ENCODE measurements around the gene TPP1. TPM values are rescaled to one million over a fixed set of nuclear protein-coding genes. Genes with fewer than 3 reads are reported as not detected.

Gene TPP1
- total RNA-seq, 6 donors from 2014 or later = 71.6 to 240 (median 145) TPM

DNA sequence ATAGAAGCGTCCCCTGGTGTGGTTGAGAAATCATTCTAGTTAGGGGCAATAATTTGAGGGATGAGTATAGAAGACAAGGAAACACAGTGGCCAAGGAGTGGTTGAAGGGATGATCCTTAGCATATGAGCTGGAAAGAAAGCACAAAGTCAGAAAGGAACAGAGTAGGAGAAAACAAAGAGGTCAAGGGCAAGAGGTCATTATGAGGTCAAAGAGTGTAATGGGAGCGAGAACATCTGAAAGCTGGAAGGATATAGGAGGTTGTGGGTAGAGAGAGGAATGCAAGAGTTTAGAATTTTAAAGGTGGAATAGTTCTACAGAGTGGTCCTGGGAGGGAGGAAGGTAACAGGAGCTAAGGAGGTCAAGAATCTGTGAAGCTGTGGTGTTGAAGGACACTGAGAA lies 34.4 kb upstream of the TPP1 start:
- no peak for ATAC-seq (ENCODE audit: low FRiP score in 2 of 2)

DNA sequence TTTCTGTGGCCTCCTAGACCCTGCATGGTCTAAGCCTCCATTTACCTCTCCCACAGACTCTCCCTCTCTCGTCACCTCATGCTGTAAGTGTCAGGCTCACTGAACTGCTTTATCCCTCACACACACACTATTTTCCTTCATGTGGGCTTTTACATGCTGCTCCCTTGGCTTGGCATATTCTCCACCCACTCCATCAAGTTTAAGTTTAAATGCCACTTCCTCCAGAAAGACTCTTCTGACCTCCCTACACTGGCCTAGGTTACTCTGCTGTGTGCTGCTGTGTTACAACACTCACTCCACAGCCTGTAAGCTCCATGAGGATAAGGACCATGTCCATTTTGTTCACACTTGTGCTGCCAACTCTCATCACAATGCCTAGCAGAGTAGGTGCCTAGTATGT lies 33.9 kb upstream of the TPP1 start:
- no peak overlapping the region for H3K4me3 ChIP-seq
- WGBS, 2 donors = 76 to 94% methylated on average over 1 of the region's 1 CpG
- DNase-seq (no peak), ATAC-seq (ENCODE audit: low FRiP score in 2 of 2) (no peak)
- H3K27me3 ChIP-seq = peaks cover 0 to 4% (median 0%) of the 10 kb centered on the region in 4 donors
- H3K36me3 ChIP-seq = no peaks in the 10 kb centered on the region
- no peaks in the 10 kb centered on the region for H3K9me3 ChIP-seq
- TF ChIP-seq EP300 (IDR thresholded peaks at IDR 0.05) (no peak), POLR2A (IDR thresholded peaks at IDR 0.05) (no peak), POLR2AphosphoS5 (IDR thresholded peaks at IDR 0.05) (no peak)
- TF ChIP-seq, protein P1, sequence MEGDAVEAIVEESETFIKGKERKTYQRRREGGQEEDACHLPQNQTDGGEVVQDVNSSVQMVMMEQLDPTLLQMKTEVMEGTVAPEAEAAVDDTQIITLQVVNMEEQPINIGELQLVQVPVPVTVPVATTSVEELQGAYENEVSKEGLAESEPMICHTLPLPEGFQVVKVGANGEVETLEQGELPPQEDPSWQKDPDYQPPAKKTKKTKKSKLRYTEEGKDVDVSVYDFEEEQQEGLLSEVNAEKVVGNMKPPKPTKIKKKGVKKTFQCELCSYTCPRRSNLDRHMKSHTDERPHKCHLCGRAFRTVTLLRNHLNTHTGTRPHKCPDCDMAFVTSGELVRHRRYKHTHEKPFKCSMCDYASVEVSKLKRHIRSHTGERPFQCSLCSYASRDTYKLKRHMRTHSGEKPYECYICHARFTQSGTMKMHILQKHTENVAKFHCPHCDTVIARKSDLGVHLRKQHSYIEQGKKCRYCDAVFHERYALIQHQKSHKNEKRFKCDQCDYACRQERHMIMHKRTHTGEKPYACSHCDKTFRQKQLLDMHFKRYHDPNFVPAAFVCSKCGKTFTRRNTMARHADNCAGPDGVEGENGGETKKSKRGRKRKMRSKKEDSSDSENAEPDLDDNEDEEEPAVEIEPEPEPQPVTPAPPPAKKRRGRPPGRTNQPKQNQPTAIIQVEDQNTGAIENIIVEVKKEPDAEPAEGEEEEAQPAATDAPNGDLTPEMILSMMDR (IDR thresholded peaks at IDR 0.05) = no peak
- peak overlapping the region in 1 of 4 donors; percentile 12 for H3K27ac ChIP-seq
- peaks cover 9 to 16% (median 14%) of the 10 kb centered on the region in 4 donors for H3K4me1 ChIP-seq

More for the DNA sequence above, 34.4 kb upstream of the TPP1 start:
- TF ChIP-seq POLR2AphosphoS5 (IDR thresholded peaks at IDR 0.05) (no peak), POLR2A (IDR thresholded peaks at IDR 0.05) (no peak)
- TF ChIP-seq, protein P1 (IDR thresholded peaks at IDR 0.05) = no peak
- H3K4me3 ChIP-seq = no peak overlapping the region
- peak overlapping the region in 1 of 4 donors; percentile 32 for H3K27ac ChIP-seq
- no peaks in the 10 kb centered on the region for H3K36me3 ChIP-seq
- no peak for DNase-seq
- H3K4me1 ChIP-seq = peaks cover 9 to 11% (median 10%) of the 10 kb centered on the region in 4 donors
- WGBS, 2 donors = 88 to 91% methylated on average over 2 of the region's 2 CpGs
- no peaks in the 10 kb centered on the region for H3K9me3 ChIP-seq
- peaks cover 0 to 4% (median 0%) of the 10 kb centered on the region in 4 donors for H3K27me3 ChIP-seq

DNA sequence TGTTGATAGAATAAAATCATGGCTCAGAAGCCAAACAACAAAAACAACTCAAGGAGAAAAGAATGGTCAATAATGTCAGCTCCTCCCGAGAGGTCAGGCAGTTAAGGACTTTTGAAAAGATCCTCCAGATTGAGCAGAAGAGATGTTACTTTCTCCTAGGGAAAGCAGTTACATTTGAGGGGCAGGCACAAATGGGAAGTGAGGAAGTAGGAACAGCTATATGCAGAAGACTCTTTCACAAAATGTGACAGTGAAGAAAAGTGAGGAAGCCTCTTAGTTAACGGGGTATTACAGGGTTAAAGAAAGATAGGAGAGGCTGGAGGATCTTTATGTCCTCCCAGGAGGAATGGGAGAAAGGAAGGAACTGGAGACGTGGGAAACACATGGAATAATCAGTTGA lies 33.0 kb upstream of the TPP1 start:
- Histone ChIP-seq H3K9me3 (no peaks in the 10 kb centered on the region), H3K27me3 (peaks cover 0 to 4% (median 0%) of the 10 kb centered on the region in 4 donors), H3K36me3 (no peaks in the 10 kb centered on the region), H3K4me3 (no peak overlapping the region), H3K4me1 (peaks cover 17 to 25% (median 22%) of the 10 kb centered on the region in 4 donors), H3K27ac (peak overlapping the region in 1 of 4 donors; percentile 12)
- DNase-seq (no peak), ATAC-seq (ENCODE audit: low FRiP score in 2 of 2) (no peak)
- TF ChIP-seq POLR2A (IDR thresholded peaks at IDR 0.05) (no peak), EP300 (IDR thresholded peaks at IDR 0.05) (no peak), POLR2AphosphoS5 (IDR thresholded peaks at IDR 0.05) (no peak)
- TF ChIP-seq, protein P1 (IDR thresholded peaks at IDR 0.05) = no peak
- 51 to 54% methylated on average over 3 of the region's 3 CpGs for WGBS, 2 donors

DNA sequence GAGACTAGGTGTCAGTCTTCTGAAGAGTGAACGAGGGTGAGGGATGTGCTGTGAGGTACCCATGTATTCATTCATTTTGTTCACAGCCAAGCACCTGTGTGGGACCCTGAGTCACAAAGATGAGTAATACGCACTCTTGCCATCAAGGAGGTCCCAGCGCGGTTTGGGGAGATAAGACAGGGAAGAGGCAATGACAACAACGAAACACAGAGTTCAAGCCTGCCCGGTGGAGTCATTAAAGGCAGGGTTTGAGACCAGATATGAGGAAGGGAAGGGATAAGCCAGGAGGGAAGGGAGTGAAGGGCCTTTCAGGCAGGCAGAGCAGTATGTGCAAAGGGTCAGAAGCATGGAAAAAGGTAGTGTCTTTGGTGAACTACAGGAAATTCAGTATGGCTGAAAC lies 31.8 kb upstream of the TPP1 start:
- WGBS, 2 donors = 72 to 78% methylated on average over 6 of the region's 6 CpGs
- ATAC-seq (ENCODE audit: low FRiP score in 2 of 2) = no peak
- H3K4me3 ChIP-seq = no peak overlapping the region
- peaks cover 0 to 4% (median 0%) of the 10 kb centered on the region in 4 donors for H3K27me3 ChIP-seq
- no peaks in the 10 kb centered on the region for H3K9me3 ChIP-seq
- H3K4me1 ChIP-seq = peaks cover 29 to 35% (median 33%) of the 10 kb centered on the region in 4 donors
- no peak for DNase-seq
- TF ChIP-seq, protein P1 (IDR thresholded peaks at IDR 0.05) = no peak
- no peak for TF ChIP-seq EP300 (IDR thresholded peaks at IDR 0.05)
- TF ChIP-seq POLR2AphosphoS5 (IDR thresholded peaks at IDR 0.05) = no peak
- no peak for TF ChIP-seq POLR2A (IDR thresholded peaks at IDR 0.05)
- peak overlapping the region in 1 of 4 donors; percentile 23 for H3K27ac ChIP-seq
- H3K36me3 ChIP-seq = no peaks in the 10 kb centered on the region

DNA sequence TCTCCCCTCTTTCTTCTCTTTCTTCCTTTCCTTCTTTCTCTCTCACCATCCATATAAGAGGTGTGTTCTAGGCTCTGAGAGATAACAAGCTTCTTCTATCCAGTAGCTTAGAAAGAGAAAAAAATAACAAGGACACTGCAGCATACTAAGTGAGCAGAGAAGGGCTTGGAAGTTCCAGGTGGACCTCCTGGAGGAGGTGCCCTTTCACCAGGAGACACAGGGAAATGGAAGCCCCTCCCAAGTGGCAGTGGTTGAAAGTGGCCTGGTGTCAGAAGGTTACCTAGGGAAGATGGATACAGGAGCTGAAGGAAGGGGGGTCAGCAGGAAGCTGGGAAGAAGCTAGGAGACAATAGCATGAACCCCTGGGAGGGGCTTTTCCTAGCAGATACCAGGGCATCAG lies 30.9 kb upstream of the TPP1 start:
- Histone ChIP-seq H3K4me1 (peaks cover 35 to 38% (median 37%) of the 10 kb centered on the region in 4 donors), H3K36me3 (no peaks in the 10 kb centered on the region), H3K9me3 (no peaks in the 10 kb centered on the region), H3K27me3 (peaks cover 0 to 2% (median 0%) of the 10 kb centered on the region in 4 donors), H3K27ac (peak overlapping the region in 2 of 4 donors; percentile 15 to 89), H3K4me3 (no peak overlapping the region)
- DNase-seq (no peak), ATAC-seq (ENCODE audit: low FRiP score in 2 of 2) (no peak)
- no peak for TF ChIP-seq POLR2AphosphoS5 (IDR thresholded peaks at IDR 0.05)
- TF ChIP-seq EP300 (IDR thresholded peaks at IDR 0.05) = no peak
- TF ChIP-seq POLR2A (IDR thresholded peaks at IDR 0.05) = no peak
- TF ChIP-seq, protein P1 (IDR thresholded peaks at IDR 0.05) = no peak

Data from upper lobe of left lung (tissue), 6 donors.